Activated naive CD4-positive, alpha-beta T cell treated with anti-CD3 and anti-CD28 coated beads, Interleukin-2, amount 10 ng/mL, durations not matched to agents 7 days and 5 days (primary cell): Measurements from ENCODE around the gene PRND.
"Not testable (repeated sequence)": the region's sequence is repeated elsewhere in the genome, so short reads cannot be mapped to it uniquely, and the experiment has no call there.

Source experiments
- CTCF ChIA-PET: fragments of 350-600 bp; sonication (Branson Sonifier 250); formaldehyde crosslinking; loops from one replicate; lab custom pipeline; 2021; ENCODE audit warnings: antibody characterized with exemption; lab: Charles Lee
- DNase-seq: peaks from one replicate; pipeline ENCODE4 v3.0.0-alpha.2; 2020
- H3K27ac Mint-ChIP-seq: one replicate; pipeline ENCODE4 v1.8.0; 2021; ENCODE audit warnings: mild to moderate bottlenecking, moderate library complexity, mixed read lengths
- H3K27me3 Mint-ChIP-seq: one replicate; pipeline ENCODE4 v1.8.0; 2021; ENCODE audit warnings: mild to moderate bottlenecking, mixed read lengths
- H3K36me3 Mint-ChIP-seq: one replicate; pipeline ENCODE4 v1.8.0; 2021; ENCODE audit warnings: mixed read lengths
- H3K4me1 Mint-ChIP-seq: one replicate; pipeline ENCODE4 v1.8.0; 2021; ENCODE audit warnings: mixed read lengths
- H3K4me3 Mint-ChIP-seq: one replicate; pipeline ENCODE4 v1.8.0; 2021; ENCODE audit warnings: mild to moderate bottlenecking, moderate library complexity, mixed read lengths
- H3K9me3 Mint-ChIP-seq: one replicate; pipeline ENCODE4 v1.8.0; 2021; ENCODE audit warnings: mixed read lengths

The PRND gene

GRCh38 chr20:4730780-4731179, 9.1 kb downstream of the PRND start:
- Mint-ChIP-seq H3K36me3 (no peaks in the 10 kb centered on the region), H3K4me3 (no peak overlapping the region), H3K27ac (no peak overlapping the region), H3K9me3 (no peaks in the 10 kb centered on the region), H3K27me3 (peaks cover 23% of the 10 kb centered on the region), H3K4me1 (peaks cover 16% of the 10 kb centered on the region)
- CTCF ChIA-PET, result no interaction called here
- DNase-seq, result no peak

- no peaks in the 10 kb centered on the region for H3K9me3 Mint-ChIP-seq
- no peak overlapping the region for H3K4me3 Mint-ChIP-seq
- no peak for DNase-seq
- H3K27ac Mint-ChIP-seq, result no peak overlapping the region
- peaks cover 37% of the 10 kb centered on the region for H3K27me3 Mint-ChIP-seq
- CTCF ChIA-PET, result interaction anchor here (0.7 to 1.2 kb wide), 3 partner anchors 17 to 25 kb away, joined by 3 to 4 read pairs (median 3); no protein-coding TSS in a partner anchor
- H3K4me1 Mint-ChIP-seq, result peaks cover 6% of the 10 kb centered on the region
- H3K36me3 Mint-ChIP-seq, result no peaks in the 10 kb centered on the region
These were observed 15.2 kb downstream of the PRND start for GRCh38 chr20:4736875-4737274.

GRCh38 chr20:4737857-4738627, 16.3 kb downstream of the PRND start:
- no peak for DNase-seq
- Mint-ChIP-seq H3K27me3 (peaks cover 30% of the 10 kb centered on the region), H3K4me3 (no peak overlapping the region), H3K27ac (no peak overlapping the region), H3K9me3 (no peaks in the 10 kb centered on the region), H3K36me3 (no peaks in the 10 kb centered on the region), H3K4me1 (peaks cover 6% of the 10 kb centered on the region)
- CTCF ChIA-PET, result interaction anchor here (1.0 to 2.2 kb wide), 3 partner anchors 10 to 362 kb away, joined by 3 to 11 read pairs (median 5); no protein-coding TSS in a partner anchor

- Mint-ChIP-seq H3K9me3 (no peaks in the 10 kb centered on the region), H3K4me3 (no peak overlapping the region), H3K27me3 (peaks cover 19% of the 10 kb centered on the region), H3K4me1 (peaks cover 6% of the 10 kb centered on the region), H3K27ac (no peak overlapping the region), H3K36me3 (no peaks in the 10 kb centered on the region)
- peak; percentile 76 for DNase-seq
- CTCF ChIA-PET, result interaction anchor here (0.6 to 2.7 kb wide), 17 partner anchors 8 to 360 kb away, joined by 3 to 11 read pairs (median 3); no protein-coding TSS in a partner anchor
These were observed 19.2 kb downstream of the PRND start for GRCh38 chr20:4740774-4741431.

- Mint-ChIP-seq H3K9me3 (peaks cover 5% of the 10 kb centered on the region), H3K4me1 (no peaks in the 10 kb centered on the region), H3K4me3 (no peak overlapping the region), H3K27ac (no peak overlapping the region), H3K36me3 (no peaks in the 10 kb centered on the region), H3K27me3 (peaks cover 32% of the 10 kb centered on the region)
- DNase-seq, result no peak
- CTCF ChIA-PET, result interaction anchor here (1.0 kb wide), 1 partner anchor 353 kb away, joined by 4 read pairs; no protein-coding TSS in a partner anchor
These were observed 27.1 kb downstream of the PRND start for GRCh38 chr20:4748847-4749246.

- Mint-ChIP-seq H3K27me3 (peaks cover 32% of the 10 kb centered on the region), H3K27ac (no peak overlapping the region), H3K36me3 (no peaks in the 10 kb centered on the region), H3K4me1 (no peaks in the 10 kb centered on the region), H3K9me3 (peaks cover 5% of the 10 kb centered on the region), H3K4me3 (no peak overlapping the region)
- no peak for DNase-seq
- CTCF ChIA-PET, result interaction anchor here (1.0 kb wide), 1 partner anchor 352 kb away, joined by 4 read pairs; no protein-coding TSS in a partner anchor
These were observed 27.6 kb downstream of the PRND start for GRCh38 chr20:4749326-4749725.

- Mint-ChIP-seq H3K36me3 (no peaks in the 10 kb centered on the region), H3K4me3 (no peak overlapping the region), H3K27me3 (peaks cover 41% of the 10 kb centered on the region), H3K9me3 (peaks cover 5% of the 10 kb centered on the region), H3K27ac (no peak overlapping the region), H3K4me1 (no peaks in the 10 kb centered on the region)
- no peak for DNase-seq
- CTCF ChIA-PET, result interaction anchor here (2.5 kb wide), 1 partner anchor 9 kb away, joined by 5 read pairs; no protein-coding TSS in a partner anchor
These were observed 28.7 kb downstream of the PRND start for GRCh38 chr20:4750381-4750780.

- Mint-ChIP-seq H3K4me1 (peaks cover 11% of the 10 kb centered on the region), H3K27me3 (peaks cover 45% of the 10 kb centered on the region)
- H3K4me3 Mint-ChIP-seq, H3K36me3 Mint-ChIP-seq, H3K9me3 Mint-ChIP-seq, H3K27ac Mint-ChIP-seq: not testable (repeated sequence)
- CTCF ChIA-PET, result interaction anchor here (0.7 to 2.6 kb wide), 15 partner anchors 9 to 431 kb away, joined by 3 to 9 read pairs (median 3); no protein-coding TSS in a partner anchor
- peak; percentile 70 for DNase-seq
These were observed 37.6 kb downstream of the PRND start for GRCh38 chr20:4759100-4759884.

- H3K27ac Mint-ChIP-seq, result no peak overlapping the region
- CTCF ChIA-PET, result interaction anchor here (1.5 to 1.6 kb wide), 2 partner anchors 16 to 30 kb away, joined by 3 to 5 read pairs; no protein-coding TSS in a partner anchor
These were observed 41.6 kb downstream of the PRND start for GRCh38 chr20:4763261-4763660.

GRCh38 chr20:4763723-4764510, 42.2 kb downstream of the PRND start:
- Mint-ChIP-seq H3K9me3 (no peaks in the 10 kb centered on the region), H3K4me3 (no peak overlapping the region), H3K27ac (no peak overlapping the region), H3K27me3 (peaks cover 38% of the 10 kb centered on the region), H3K4me1 (peaks cover 12% of the 10 kb centered on the region), H3K36me3 (no peaks in the 10 kb centered on the region)
- no peak for DNase-seq
- CTCF ChIA-PET, result interaction anchor here (1.5 kb wide), 1 partner anchor 15 kb away, joined by 3 read pairs; no protein-coding TSS in a partner anchor

More at GRCh38 chr20:4763261-4763660, 41.6 kb downstream of the PRND start:
- H3K4me3 Mint-ChIP-seq, result no peak overlapping the region
- peaks cover 12% of the 10 kb centered on the region for H3K4me1 Mint-ChIP-seq
- peaks cover 38% of the 10 kb centered on the region for H3K27me3 Mint-ChIP-seq
- H3K36me3 Mint-ChIP-seq, result no peaks in the 10 kb centered on the region
- no peaks in the 10 kb centered on the region for H3K9me3 Mint-ChIP-seq
- DNase-seq, result no peak

GRCh38 chr20:4764805-4765204, 43.1 kb downstream of the PRND start:
- CTCF ChIA-PET, result interaction anchor here (1.0 kb wide), 1 partner anchor 23 kb away, joined by 3 read pairs; no protein-coding TSS in a partner anchor

GRCh38 chr20:4765681-4766080, 44.0 kb downstream of the PRND start:
- CTCF ChIA-PET, result interaction anchor here (1.0 kb wide), 1 partner anchor 24 kb away, joined by 3 read pairs; no protein-coding TSS in a partner anchor

More at GRCh38 chr20:4764805-4765204, 43.1 kb downstream of the PRND start:
- Mint-ChIP-seq H3K36me3 (no peaks in the 10 kb centered on the region), H3K27ac (no peak overlapping the region), H3K4me3 (no peak overlapping the region), H3K9me3 (no peaks in the 10 kb centered on the region), H3K4me1 (peaks cover 9% of the 10 kb centered on the region), H3K27me3 (peaks cover 40% of the 10 kb centered on the region)
- no peak for DNase-seq

GRCh38 chr20:4766631-4767030, 44.9 kb downstream of the PRND start:
- H3K36me3 Mint-ChIP-seq, result peaks cover 5% of the 10 kb centered on the region
- CTCF ChIA-PET, result no interaction called here
- H3K9me3 Mint-ChIP-seq, result peaks cover 15% of the 10 kb centered on the region
- peaks cover 3% of the 10 kb centered on the region for H3K4me1 Mint-ChIP-seq
- H3K4me3 Mint-ChIP-seq, result no peak overlapping the region
- DNase-seq, result no peak
- peaks cover 40% of the 10 kb centered on the region for H3K27me3 Mint-ChIP-seq
- H3K27ac Mint-ChIP-seq, result no peak overlapping the region

More at GRCh38 chr20:4765681-4766080, 44.0 kb downstream of the PRND start:
- Mint-ChIP-seq H3K27ac (no peak overlapping the region), H3K4me1 (peaks cover 9% of the 10 kb centered on the region), H3K27me3 (peaks cover 45% of the 10 kb centered on the region), H3K36me3 (peaks cover under 1% of the 10 kb centered on the region), H3K9me3 (peaks cover 5% of the 10 kb centered on the region), H3K4me3 (no peak overlapping the region)
- DNase-seq, result no peak
